ENCODE data around the gene MPC1.
"Not testable (repeated sequence)": the region's sequence is repeated elsewhere in the genome, so short reads cannot be mapped to it uniquely, and the experiment has no call there.

Gene MPC1

DNA sequence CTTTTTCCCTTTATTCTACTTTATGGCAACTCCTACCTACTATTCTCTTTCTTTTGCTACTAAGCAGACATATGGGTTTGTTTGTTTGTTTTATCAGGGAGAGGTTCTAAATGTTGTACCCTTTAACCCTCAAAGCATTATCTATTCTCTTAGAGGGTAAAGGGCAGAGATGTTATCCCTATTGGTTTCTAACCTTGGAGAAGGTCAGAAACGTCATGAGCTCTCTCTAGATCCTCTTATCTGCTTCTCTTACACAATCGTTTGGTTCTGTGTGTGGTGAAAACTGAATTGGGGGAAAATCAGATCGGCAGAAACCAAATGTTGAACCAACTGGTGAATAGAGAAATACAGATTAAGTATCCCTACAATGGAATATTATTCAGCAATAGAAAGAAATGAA lies 6.4 kb upstream of the MPC1 start:
- H3K27ac ChIP-seq (ENCODE audit: low read depth, low read length, poor library complexity, severe bottlenecking): no peak overlapping the region
- H3K4me1 ChIP-seq (ENCODE audit: insufficient read depth, low read length, severe bottlenecking): no peaks in the 10 kb centered on the region
- H3K9ac ChIP-seq (ENCODE audit: low read length): no peak overlapping the region
- H2AFZ ChIP-seq (ENCODE audit: low read length): no peak overlapping the region
- H3K27me3 ChIP-seq (ENCODE audit: insufficient read depth, low read length): peaks cover 3% of the 10 kb centered on the region
- no peak for TF ChIP-seq EZH2 (IDR thresholded peaks at IDR 0.05; ENCODE audit: borderline replicate concordance, low read length)
- TF ChIP-seq, protein P1, sequence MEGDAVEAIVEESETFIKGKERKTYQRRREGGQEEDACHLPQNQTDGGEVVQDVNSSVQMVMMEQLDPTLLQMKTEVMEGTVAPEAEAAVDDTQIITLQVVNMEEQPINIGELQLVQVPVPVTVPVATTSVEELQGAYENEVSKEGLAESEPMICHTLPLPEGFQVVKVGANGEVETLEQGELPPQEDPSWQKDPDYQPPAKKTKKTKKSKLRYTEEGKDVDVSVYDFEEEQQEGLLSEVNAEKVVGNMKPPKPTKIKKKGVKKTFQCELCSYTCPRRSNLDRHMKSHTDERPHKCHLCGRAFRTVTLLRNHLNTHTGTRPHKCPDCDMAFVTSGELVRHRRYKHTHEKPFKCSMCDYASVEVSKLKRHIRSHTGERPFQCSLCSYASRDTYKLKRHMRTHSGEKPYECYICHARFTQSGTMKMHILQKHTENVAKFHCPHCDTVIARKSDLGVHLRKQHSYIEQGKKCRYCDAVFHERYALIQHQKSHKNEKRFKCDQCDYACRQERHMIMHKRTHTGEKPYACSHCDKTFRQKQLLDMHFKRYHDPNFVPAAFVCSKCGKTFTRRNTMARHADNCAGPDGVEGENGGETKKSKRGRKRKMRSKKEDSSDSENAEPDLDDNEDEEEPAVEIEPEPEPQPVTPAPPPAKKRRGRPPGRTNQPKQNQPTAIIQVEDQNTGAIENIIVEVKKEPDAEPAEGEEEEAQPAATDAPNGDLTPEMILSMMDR (IDR thresholded peaks at IDR 0.05; ENCODE audit: low read length): no peak
- no peaks in the 10 kb centered on the region for H4K20me1 ChIP-seq (ENCODE audit: insufficient read depth, low read length)
- no peak overlapping the region for H3K4me2 ChIP-seq (ENCODE audit: low read length)
- H3F3A ChIP-seq (ENCODE audit: insufficient read depth, low read length): no peaks in the 10 kb centered on the region
- H3K4me3 ChIP-seq (ENCODE audit: low read depth, low read length, poor library complexity, severe bottlenecking): no peak overlapping the region
- H3K36me3 ChIP-seq (ENCODE audit: insufficient read depth, low read length): no peaks in the 10 kb centered on the region
- H3K79me2 ChIP-seq (ENCODE audit: insufficient read depth, low read length): no peaks in the 10 kb centered on the region
- H3K9me2 ChIP-seq (ENCODE audit: low read depth, low read length): no peaks in the 10 kb centered on the region
- H3K9me3 ChIP-seq (ENCODE audit: low read length): no peaks in the 10 kb centered on the region

DNA sequence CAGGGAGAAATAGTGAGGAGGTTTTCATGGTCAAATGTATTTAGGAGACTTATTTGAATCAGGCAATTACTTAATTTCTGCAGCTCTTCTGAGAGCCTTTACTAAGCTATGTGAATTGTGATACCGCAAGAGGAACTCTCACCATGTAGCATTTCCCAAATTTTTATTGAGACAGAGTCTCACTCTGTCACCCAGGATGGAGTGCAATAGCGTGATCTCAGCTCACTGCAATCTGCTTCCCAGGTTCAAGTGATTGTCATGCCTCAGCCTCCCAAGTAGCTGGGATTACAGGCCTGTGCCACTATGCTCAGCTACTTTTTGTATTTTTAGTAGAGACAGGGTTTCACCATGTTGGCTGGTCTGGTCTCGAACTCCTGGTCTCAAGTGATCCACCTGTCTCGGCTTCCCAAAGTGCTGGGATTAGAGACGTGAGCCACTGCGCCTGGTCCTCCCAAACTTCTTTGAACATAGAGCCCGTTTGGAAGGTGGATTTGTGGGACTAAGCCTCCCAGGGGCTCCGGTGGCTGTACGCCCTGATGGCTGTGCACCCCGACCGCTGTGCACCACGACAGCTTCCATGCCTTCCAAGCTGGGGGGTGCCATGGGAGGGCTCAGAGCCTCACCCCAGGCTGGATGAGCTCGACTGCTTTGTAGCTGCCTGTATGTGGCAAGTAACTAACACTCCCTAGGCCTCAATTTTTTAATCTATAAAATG lies 5.7 kb upstream of the MPC1 start:
- Histone ChIP-seq H3K4me2 (ENCODE audit: low read length) (no peak overlapping the region), H3K27me3 (ENCODE audit: insufficient read depth, low read length) (peaks cover 3% of the 10 kb centered on the region)
- TF ChIP-seq, protein P1 (IDR thresholded peaks at IDR 0.05; ENCODE audit: low read length): no peak
- no peak for TF ChIP-seq EZH2 (IDR thresholded peaks at IDR 0.05; ENCODE audit: borderline replicate concordance, low read length)

DNA sequence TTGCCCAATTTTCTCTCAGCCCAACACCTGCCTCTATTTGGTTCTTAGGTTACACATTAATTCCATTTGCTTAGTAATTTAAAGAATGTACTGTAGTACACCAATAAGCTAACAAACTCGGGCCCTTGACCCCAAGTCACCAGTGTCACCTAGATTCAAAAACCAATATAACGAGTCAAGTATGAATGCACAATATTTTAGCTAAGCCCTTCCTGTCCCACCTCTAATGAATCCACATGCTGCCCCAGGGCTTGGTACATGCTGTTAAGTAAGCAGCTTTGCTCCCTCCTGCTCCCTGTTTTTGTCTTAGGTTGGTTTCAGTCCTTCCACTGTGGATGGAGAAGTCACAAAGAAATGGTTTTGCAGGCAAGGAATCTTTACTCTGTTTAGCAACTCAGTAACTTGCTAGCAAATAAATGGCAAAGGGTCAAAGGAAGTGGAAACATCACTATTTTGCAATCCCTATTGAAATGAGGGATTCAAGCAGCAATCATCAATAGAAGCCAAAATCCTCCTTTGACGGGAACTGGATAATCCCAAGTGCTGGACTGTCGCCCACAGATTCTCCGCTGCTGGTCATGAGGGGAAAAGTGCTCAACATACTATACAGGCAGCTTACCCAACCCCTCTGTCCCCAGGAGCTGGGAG lies 5.0 kb upstream of the MPC1 start:
- TF ChIP-seq, protein P1 (IDR thresholded peaks at IDR 0.05; ENCODE audit: low read length): no peak
- no peak for TF ChIP-seq EZH2 (IDR thresholded peaks at IDR 0.05; ENCODE audit: borderline replicate concordance, low read length)
- Histone ChIP-seq H3K4me3 (ENCODE audit: low read depth, low read length, poor library complexity, severe bottlenecking) (no peak overlapping the region), H4K20me1 (ENCODE audit: insufficient read depth, low read length) (no peaks in the 10 kb centered on the region), H3K9me3 (ENCODE audit: low read length) (no peaks in the 10 kb centered on the region), H3K4me2 (ENCODE audit: low read length) (no peak overlapping the region), H3K36me3 (ENCODE audit: insufficient read depth, low read length) (no peaks in the 10 kb centered on the region), H3F3A (ENCODE audit: insufficient read depth, low read length) (no peaks in the 10 kb centered on the region), H3K9ac (ENCODE audit: low read length) (no peak overlapping the region), H3K27ac (ENCODE audit: low read depth, low read length, poor library complexity, severe bottlenecking) (no peak overlapping the region), H3K4me1 (ENCODE audit: insufficient read depth, low read length, severe bottlenecking) (peaks cover 7% of the 10 kb centered on the region), H3K9me2 (ENCODE audit: low read depth, low read length) (no peaks in the 10 kb centered on the region), H3K27me3 (ENCODE audit: insufficient read depth, low read length) (peaks cover 3% of the 10 kb centered on the region), H3K79me2 (ENCODE audit: insufficient read depth, low read length) (no peaks in the 10 kb centered on the region), H2AFZ (ENCODE audit: low read length) (no peak overlapping the region)

More for the DNA sequence above, 5.7 kb upstream of the MPC1 start:
- Histone ChIP-seq H3K9me2 (ENCODE audit: low read depth, low read length) (no peaks in the 10 kb centered on the region), H3K27ac (ENCODE audit: low read depth, low read length, poor library complexity, severe bottlenecking) (no peak overlapping the region), H3K4me1 (ENCODE audit: insufficient read depth, low read length, severe bottlenecking) (peaks cover 6% of the 10 kb centered on the region), H3F3A (ENCODE audit: insufficient read depth, low read length) (no peaks in the 10 kb centered on the region), H3K36me3 (ENCODE audit: insufficient read depth, low read length) (no peaks in the 10 kb centered on the region), H2AFZ (ENCODE audit: low read length) (no peak overlapping the region), H3K9me3 (ENCODE audit: low read length) (no peaks in the 10 kb centered on the region), H3K4me3 (ENCODE audit: low read depth, low read length, poor library complexity, severe bottlenecking) (no peak overlapping the region), H4K20me1 (ENCODE audit: insufficient read depth, low read length) (no peaks in the 10 kb centered on the region), H3K9ac (ENCODE audit: low read length) (no peak overlapping the region), H3K79me2 (ENCODE audit: insufficient read depth, low read length) (no peaks in the 10 kb centered on the region)

DNA sequence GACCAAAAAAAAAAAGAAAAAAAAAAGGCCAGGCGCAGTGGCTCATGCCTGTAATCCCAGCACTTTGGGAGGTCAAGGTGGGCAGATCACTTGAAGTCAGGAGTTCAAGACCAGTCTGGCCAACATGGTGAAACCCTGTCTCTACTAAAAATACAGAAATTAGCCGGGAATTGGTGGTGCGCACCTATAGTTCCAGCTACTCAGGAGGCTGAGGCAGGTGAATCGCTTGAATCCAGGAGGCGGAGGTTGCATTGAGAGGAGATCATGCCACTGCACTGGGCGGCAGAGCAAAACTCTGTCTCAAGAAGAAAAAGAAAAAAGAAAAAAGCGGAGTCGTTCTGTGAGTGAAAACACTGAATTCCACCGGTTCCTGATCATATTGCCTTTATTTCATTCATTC lies 4.4 kb upstream of the MPC1 start:
- H3K4me3 ChIP-seq (ENCODE audit: low read depth, low read length, poor library complexity, severe bottlenecking); H3K9me3 ChIP-seq (ENCODE audit: low read length); H3K4me1 ChIP-seq (ENCODE audit: insufficient read depth, low read length, severe bottlenecking); H3K27ac ChIP-seq (ENCODE audit: low read depth, low read length, poor library complexity, severe bottlenecking); H3K9ac ChIP-seq (ENCODE audit: low read length); H3K79me2 ChIP-seq (ENCODE audit: insufficient read depth, low read length); H3F3A ChIP-seq (ENCODE audit: insufficient read depth, low read length); H2AFZ ChIP-seq (ENCODE audit: low read length); H3K36me3 ChIP-seq (ENCODE audit: insufficient read depth, low read length); H3K4me2 ChIP-seq (ENCODE audit: low read length); H3K27me3 ChIP-seq (ENCODE audit: insufficient read depth, low read length); H3K9me2 ChIP-seq (ENCODE audit: low read depth, low read length); H4K20me1 ChIP-seq (ENCODE audit: insufficient read depth, low read length): not testable (repeated sequence)

Measured in OCI-LY1 (cell line).